ENCODE results near the gene FAM222A. TPM values are rescaled to one million over a fixed set of nuclear protein-coding genes. Genes with fewer than 3 reads are reported as not detected.

FAM222A gene
- total and polyA plus RNA-seq, 2 of the 4 experiments (the other 2 are of a cell fraction): under 0.01 to 0.32 TPM

DNA sequence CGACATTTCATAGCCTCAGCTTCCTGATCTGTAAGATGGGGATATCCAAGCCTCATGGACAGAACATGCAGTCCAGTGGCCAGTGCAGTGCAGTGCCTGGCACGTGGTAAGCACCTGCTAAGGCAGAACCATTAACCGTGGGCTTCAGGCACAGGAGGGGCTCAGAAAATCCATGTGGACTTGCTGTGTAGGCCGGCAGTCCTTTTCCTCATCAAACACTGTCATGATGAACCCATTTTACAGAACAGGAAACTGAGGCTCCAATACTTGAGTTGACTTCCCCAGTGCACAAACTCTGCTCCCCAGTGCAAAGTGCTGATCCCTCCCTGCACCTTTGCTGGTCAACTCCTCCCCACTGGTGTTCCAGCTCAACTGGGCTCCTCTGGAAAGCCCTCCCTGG is 101.6 kb downstream of the FAM222A start:
- Histone ChIP-seq H3K27me3 (ENCODE audit: control insufficient read depth, insufficient read depth, low read length) (no peaks in the 10 kb centered on the region), H2BK15ac (ENCODE audit: low read depth, low read length) (no peak overlapping the region), H3K9me1 (ENCODE audit: insufficient read depth, low read length) (peaks cover 3% of the 10 kb centered on the region; the same call in 1 of the 2 replicates), H3K9ac (ENCODE audit: low read depth, low read length) (no peak overlapping the region), H2AK9ac (replicated peaks; ENCODE audit: low read depth, low read length, poor library complexity) (no peak overlapping the region), H3K4me2 (ENCODE audit: low read depth, low read length) (no peak overlapping the region), H3K18ac (ENCODE audit: low read depth, low read length) (no peak overlapping the region), H2AK5ac (ENCODE audit: low read depth, low read length) (no peak overlapping the region), H2BK120ac (ENCODE audit: low read depth, low read length) (no peak overlapping the region), H3K56ac (ENCODE audit: extremely low read depth, insufficient read depth, low read length) (no peak overlapping the region), H3K23ac (ENCODE audit: low read depth, low read length) (no peak overlapping the region), H3K27ac (ENCODE audit: insufficient read depth, low read length) (no peak overlapping the region), H2BK20ac (ENCODE audit: low read depth, low read length) (no peak overlapping the region), H3K4me3 (ENCODE audit: insufficient read depth, low read depth, low read length) (no peak overlapping the region), H4K20me1 (ENCODE audit: insufficient read depth, low read length) (peaks cover 6% of the 10 kb centered on the region), H3K36me3 (ENCODE audit: control insufficient read depth, insufficient read depth, low read length) (no peaks in the 10 kb centered on the region), H4K8ac (ENCODE audit: low read depth in 2 of 2, low read length in 2 of 2) (no peak overlapping the region), H3K4me1 (ENCODE audit: control insufficient read depth, insufficient read depth, low read length) (peaks cover 2% of the 10 kb centered on the region; the same call in 1 of the 2 replicates), H4K91ac (ENCODE audit: insufficient read depth, low read depth, low read length) (no peak overlapping the region), H3K79me1 (ENCODE audit: low read depth in 1 of 2, low read length in 2 of 2) (no peaks in the 10 kb centered on the region), H3K9me3 (ENCODE audit: control insufficient read depth, insufficient read depth, low read length) (no peaks in the 10 kb centered on the region), H3K4ac (ENCODE audit: low read depth, low read length) (no peak overlapping the region), H2BK5ac (ENCODE audit: low read depth, low read length, poor library complexity, severe bottlenecking) (no peak overlapping the region), H3K14ac (replicated peaks; ENCODE audit: low read depth, low read length) (no peak overlapping the region), H2AFZ (replicated peaks; ENCODE audit: low read length, poor library complexity) (peak overlapping the region; percentile 58), H4K5ac (ENCODE audit: low read depth, low read length) (no peak overlapping the region)
- in situ Hi-C loops (cut with MboI; ENCODE audit: low sequenced_read_pairs) (no loop called here), intact Hi-C loops (cut with micrococcal nuclease) (no loop called here), dilution Hi-C loops (cut with HindIII; ENCODE audit: low sequenced_read_pairs, unreplicated experiment) (no loop called here)
- WGBS, 2 experiments (ENCODE audit: extremely low coverage in 2 of 2, insufficient read length in 1 of 2): 78% methylated on average over 4 of the region's 4 CpGs; no CpG with 5 or more reads in 1 of the 2 experiments
- ATAC-seq (ENCODE audit: low read depth) (no peak), DNase-seq (no peak)
- TF ChIP-seq RAD21 (IDR thresholded peaks at IDR 0.05; ENCODE audit: low read length) (no peak), CEBPB (IDR thresholded peaks at IDR 0.05; ENCODE audit: low read depth, low read length) (no peak), POLR2A (IDR thresholded peaks at IDR 0.05; ENCODE audit: low read depth, low read length) (no peak), MAFK (IDR thresholded peaks at IDR 0.05; ENCODE audit: low read depth, low read length) (no peak), MAZ (IDR thresholded peaks at IDR 0.05; ENCODE audit: borderline replicate concordance, low read depth, low read length) (no peak), BHLHE40 (IDR thresholded peaks at IDR 0.05; ENCODE audit: low read depth, low read length) (no peak), RCOR1 (IDR thresholded peaks at IDR 0.05; ENCODE audit: insufficient replicate concordance, low read length) (no peak), NFE2L2 (IDR thresholded peaks at IDR 0.05; ENCODE audit: low read depth, low read length) (no peak), RFX5 (IDR thresholded peaks at IDR 0.05; ENCODE audit: low read depth, low read length) (no peak), SMC3 (IDR thresholded peaks at IDR 0.05; ENCODE audit: low read depth, low read length) (no peak)
- TF ChIP-seq, protein P1, sequence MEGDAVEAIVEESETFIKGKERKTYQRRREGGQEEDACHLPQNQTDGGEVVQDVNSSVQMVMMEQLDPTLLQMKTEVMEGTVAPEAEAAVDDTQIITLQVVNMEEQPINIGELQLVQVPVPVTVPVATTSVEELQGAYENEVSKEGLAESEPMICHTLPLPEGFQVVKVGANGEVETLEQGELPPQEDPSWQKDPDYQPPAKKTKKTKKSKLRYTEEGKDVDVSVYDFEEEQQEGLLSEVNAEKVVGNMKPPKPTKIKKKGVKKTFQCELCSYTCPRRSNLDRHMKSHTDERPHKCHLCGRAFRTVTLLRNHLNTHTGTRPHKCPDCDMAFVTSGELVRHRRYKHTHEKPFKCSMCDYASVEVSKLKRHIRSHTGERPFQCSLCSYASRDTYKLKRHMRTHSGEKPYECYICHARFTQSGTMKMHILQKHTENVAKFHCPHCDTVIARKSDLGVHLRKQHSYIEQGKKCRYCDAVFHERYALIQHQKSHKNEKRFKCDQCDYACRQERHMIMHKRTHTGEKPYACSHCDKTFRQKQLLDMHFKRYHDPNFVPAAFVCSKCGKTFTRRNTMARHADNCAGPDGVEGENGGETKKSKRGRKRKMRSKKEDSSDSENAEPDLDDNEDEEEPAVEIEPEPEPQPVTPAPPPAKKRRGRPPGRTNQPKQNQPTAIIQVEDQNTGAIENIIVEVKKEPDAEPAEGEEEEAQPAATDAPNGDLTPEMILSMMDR (conservative IDR thresholded peaks at IDR 0.05; ENCODE audit: low read depth, low read length): no peak
- TF ChIP-seq, protein P2, sequence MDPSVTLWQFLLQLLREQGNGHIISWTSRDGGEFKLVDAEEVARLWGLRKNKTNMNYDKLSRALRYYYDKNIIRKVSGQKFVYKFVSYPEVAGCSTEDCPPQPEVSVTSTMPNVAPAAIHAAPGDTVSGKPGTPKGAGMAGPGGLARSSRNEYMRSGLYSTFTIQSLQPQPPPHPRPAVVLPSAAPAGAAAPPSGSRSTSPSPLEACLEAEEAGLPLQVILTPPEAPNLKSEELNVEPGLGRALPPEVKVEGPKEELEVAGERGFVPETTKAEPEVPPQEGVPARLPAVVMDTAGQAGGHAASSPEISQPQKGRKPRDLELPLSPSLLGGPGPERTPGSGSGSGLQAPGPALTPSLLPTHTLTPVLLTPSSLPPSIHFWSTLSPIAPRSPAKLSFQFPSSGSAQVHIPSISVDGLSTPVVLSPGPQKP (IDR thresholded peaks at IDR 0.05; ENCODE audit: borderline replicate concordance, low read depth, low read length): no peak
- TF ChIP-seq, protein P3, sequence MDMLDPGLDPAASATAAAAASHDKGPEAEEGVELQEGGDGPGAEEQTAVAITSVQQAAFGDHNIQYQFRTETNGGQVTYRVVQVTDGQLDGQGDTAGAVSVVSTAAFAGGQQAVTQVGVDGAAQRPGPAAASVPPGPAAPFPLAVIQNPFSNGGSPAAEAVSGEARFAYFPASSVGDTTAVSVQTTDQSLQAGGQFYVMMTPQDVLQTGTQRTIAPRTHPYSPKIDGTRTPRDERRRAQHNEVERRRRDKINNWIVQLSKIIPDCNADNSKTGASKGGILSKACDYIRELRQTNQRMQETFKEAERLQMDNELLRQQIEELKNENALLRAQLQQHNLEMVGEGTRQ (IDR thresholded peaks at IDR 0.05; ENCODE audit: low read depth, low read length): no peak
- POLR2A ChIA-PET (ENCODE audit: unreplicated experiment): no interaction called here
- CTCF ChIA-PET: interaction anchor here (0.5 kb wide), 1 partner anchor 1560 kb away, joined by 3 read pairs; no protein-coding TSS in a partner anchor
- BruUV-seq (replicated peaks): no TSS peak
